Keratinocyte (primary cell): ENCODE measurements around the gene CEACAM5. TPM values are rescaled to one million over a fixed set of nuclear protein-coding genes. Genes with fewer than 3 reads are reported as not detected.

Source experiments
- DNase-seq: peaks from one replicate; pipeline ENCODE4 v3.0.0-alpha.2; 2011; ENCODE audit warnings: low read depth, missing footprints, low spot score
- FAIRE-seq: peaks from 2 replicates; lab custom pipeline; 2011; peaks lifted over from hg19 to GRCh38; lab: Jason Lieb, UNC
- H2AFZ ChIP-seq: 2 replicates; pipeline ENCODE4 v1.6.0; 2012; ENCODE audit warnings: low read length, control low read depth, inconsistent platforms; ENCODE audit not compliant: control insufficient read depth
- H3K27ac ChIP-seq: 2 replicates; pipeline ENCODE4 v1.5.1; 2011; ENCODE audit warnings: low read length; ENCODE audit not compliant: control insufficient read depth, insufficient read depth
- H3K27me3 ChIP-seq: 3 replicates; pipeline ENCODE4 v1.6.0; 2011; ENCODE audit warnings: low read length; ENCODE audit not compliant: control insufficient read depth, insufficient read depth; ENCODE audit errors: extremely low read depth
- H3K36me3 ChIP-seq, 2 experiments: 2 replicates in 1 of 2; 3 replicates in 1 of 2; pipeline ENCODE4 v1.5.1; 2011; ENCODE audit warnings: low read length in 2 of 2, mild to moderate bottlenecking in 1 of 2; ENCODE audit not compliant: control insufficient read depth in 2 of 2, insufficient read depth in 2 of 2; ENCODE audit errors: extremely low read depth in 1 of 2
- H3K4me1 ChIP-seq: 3 replicates; pipeline ENCODE4 v1.5.1; 2011; ENCODE audit warnings: low read length; ENCODE audit not compliant: control insufficient read depth, insufficient read depth; ENCODE audit errors: extremely low read depth
- H3K4me2 ChIP-seq: 3 replicates; pipeline ENCODE4 v1.6.0; 2011; ENCODE audit warnings: low read depth, low read length; ENCODE audit not compliant: control insufficient read depth, insufficient read depth; ENCODE audit errors: extremely low read depth
- H3K4me3 ChIP-seq, 3 experiments: fragments of 200-600 bp in 1 of 3; sonication (generic) in 1 of 3; 2 replicates in 2 of 3; 3 replicates in 1 of 3; pipeline ENCODE4 v1.5.1; 2011 to 2016; ENCODE audit warnings: low read length in 3 of 3, mild to moderate bottlenecking in 3 of 3, control low read depth in 2 of 3, inconsistent platforms in 1 of 3, low read depth in 1 of 3, mixed read lengths in 1 of 3, mixed run types in 1 of 3, moderate library complexity in 1 of 3; ENCODE audit not compliant: control insufficient read depth in 2 of 3, insufficient read depth in 2 of 3; ENCODE audit errors: extremely low read depth in 1 of 3
- H3K79me2 ChIP-seq: 2 replicates; pipeline ENCODE4 v1.6.0; 2012; ENCODE audit warnings: low read length; ENCODE audit not compliant: control insufficient read depth, insufficient read depth
- H3K9ac ChIP-seq: 3 replicates; pipeline ENCODE4 v1.6.0; 2011; ENCODE audit warnings: low read length; ENCODE audit not compliant: control insufficient read depth, insufficient read depth; ENCODE audit errors: extremely low read depth
- H3K9me1 ChIP-seq: 3 replicates; pipeline ENCODE4 v1.6.0; 2011; ENCODE audit warnings: low read length; ENCODE audit not compliant: control insufficient read depth, insufficient read depth; ENCODE audit errors: extremely low read depth
- H3K9me3 ChIP-seq: 2 replicates; pipeline ENCODE4 v1.5.1; 2012; ENCODE audit warnings: low read depth, low read length; ENCODE audit not compliant: control insufficient read depth
- H4K20me1 ChIP-seq: 3 replicates; pipeline ENCODE4 v1.6.0; 2011; ENCODE audit warnings: low read length; ENCODE audit not compliant: control insufficient read depth, insufficient read depth; ENCODE audit errors: extremely low read depth
- CTCF ChIP-seq, 3 experiments: IDR thresholded peaks in 1 of 3; conservative IDR thresholded peaks in 1 of 3; optimal IDR thresholded peaks in 1 of 3; 2 replicates in 2 of 3; 3 replicates in 1 of 3; pipeline versions ENCODE3 to v1.5.1; 2011; ENCODE audit warnings: low read length in 3 of 3, mild to moderate bottlenecking in 3 of 3, moderate library complexity in 2 of 3, control low read depth in 1 of 3, inconsistent platforms in 1 of 3; ENCODE audit not compliant: insufficient read depth in 2 of 3; ENCODE audit errors: extremely low read depth in 1 of 3
- EZH2 ChIP-seq: IDR thresholded peaks from one replicate; pipeline ENCODE4 v1.6.1; 2012; ENCODE audit warnings: inconsistent platforms, mild to moderate bottlenecking, low read length, moderate library complexity
- dilution Hi-C: fragments of 300-500 bp; cut with MboI; formaldehyde crosslinking; loops from one replicate; pipeline ENCODE4 v1.7.0; 2020; ENCODE audit warnings: low sequenced_read_pairs; ENCODE audit not compliant: extremely low pct_ligation_motif_present
- polyA plus RNA-seq, 5 experiments: library from polyadenylated mRNA; depleted of rRNA in 3 of 5; stranded (reverse) in 3 of 5; stranded (forward) in 1 of 5; unstranded in 1 of 5; fragments of >200 nt; gene quantifications; 1 replicate in 1 of 5; 2 replicates in 3 of 5; 3 replicates in 1 of 5; pipeline versions ENCODE4 v1.2.1 to v1.2.3, GENCODE V29; 2011 to 2012; ENCODE audit warnings: missing spikeins in 2 of 5, low read depth in 1 of 5, low replicate concordance in 1 of 5

CEACAM5 gene
- polyA plus RNA-seq, 1 donor (not counting 4 experiments of a cell fraction or from before 2014, with no cell fraction given): not detected

- DNase-seq (no peak), FAIRE-seq (no peak)
- Histone ChIP-seq H3K9ac (no peak overlapping the region), H3K4me1 (no peaks in the 10 kb centered on the region), H4K20me1 (peaks cover 4% of the 10 kb centered on the region), H3K4me2 (no peak overlapping the region), H3K79me2 (no peaks in the 10 kb centered on the region), H3K27me3 (no peaks in the 10 kb centered on the region), H3K27ac (no peak overlapping the region), H3K36me3 (no peaks in the 10 kb centered on the region), H3K4me3 (no peak overlapping the region), H3K9me3 (no peaks in the 10 kb centered on the region), H2AFZ (no peak overlapping the region), H3K9me1 (no peaks in the 10 kb centered on the region)
- dilution Hi-C loops: no loop called here
- TF ChIP-seq EZH2 (no peak), CTCF (optimal IDR thresholded peaks at IDR 0.05 in 1 of 3, IDR thresholded peaks at IDR 0.05 in 1 of 3, conservative IDR thresholded peaks at IDR 0.05 in 1 of 3; ENCODE audit: extremely low read depth in 1 of 3, insufficient read depth in 2 of 3, low read length in 3 of 3) (no peak)
These were observed 4.7 kb upstream of the CEACAM5 start for GRCh38 chr19:41703602-41704293.

- H3K4me2 ChIP-seq: no peak overlapping the region
- H3K36me3 ChIP-seq: no peaks in the 10 kb centered on the region
- H3K79me2 ChIP-seq: no peaks in the 10 kb centered on the region
- H3K4me1 ChIP-seq: no peaks in the 10 kb centered on the region
- H2AFZ ChIP-seq: no peak overlapping the region
- no peaks in the 10 kb centered on the region for H3K27me3 ChIP-seq
- dilution Hi-C loops: no loop called here
- no peaks in the 10 kb centered on the region for H3K9me3 ChIP-seq
- FAIRE-seq (no peak), DNase-seq (no peak)
- H3K9ac ChIP-seq: no peak overlapping the region
- TF ChIP-seq EZH2 (no peak), CTCF (optimal IDR thresholded peaks at IDR 0.05 in 1 of 3, IDR thresholded peaks at IDR 0.05 in 1 of 3, conservative IDR thresholded peaks at IDR 0.05 in 1 of 3; ENCODE audit: extremely low read depth in 1 of 3, insufficient read depth in 2 of 3, low read length in 3 of 3) (no peak)
- no peak overlapping the region for H3K27ac ChIP-seq
- peaks cover 4% of the 10 kb centered on the region for H4K20me1 ChIP-seq
- H3K4me3 ChIP-seq: no peak overlapping the region
- no peaks in the 10 kb centered on the region for H3K9me1 ChIP-seq
These were observed 2.8 kb upstream of the CEACAM5 start for GRCh38 chr19:41705393-41706174.
